HepG2 (cell line): ENCODE measurements around the gene TCAIM. TPM values are rescaled to one million over a fixed set of nuclear protein-coding genes. Genes with fewer than 3 reads are reported as not detected.

Experiments
- BORCS8-MEF2B ChIP-seq: sonication (generic); formaldehyde crosslinking; IDR thresholded peaks from 2 replicates; pipeline ENCODE4 v1.8.0; 2022; ENCODE audit warnings: mild to moderate bottlenecking, missing genetic modification reagents
- ELF3 ChIP-seq: IDR thresholded peaks from 2 replicates; pipeline ENCODE4 v1.6.1; 2016; ENCODE audit warnings: missing genetic modification reagents, missing compliant biosample characterization
- GZF1 ChIP-seq: sonication (generic); formaldehyde crosslinking; IDR thresholded peaks from 2 replicates; pipeline ENCODE4 v1.5.1; 2020; ENCODE audit warnings: mild to moderate bottlenecking, missing genetic modification reagents
- ISL2 ChIP-seq: sonication (generic); formaldehyde crosslinking; IDR thresholded peaks from 2 replicates; pipeline ENCODE4 v1.5.0; 2020; ENCODE audit warnings: missing genetic modification reagents
- JUNB ChIP-seq: sonication (generic); formaldehyde crosslinking; IDR thresholded peaks from 2 replicates; pipeline ENCODE4 v1.8.0; 2022; ENCODE audit warnings: missing genetic modification reagents, mild to moderate bottlenecking, borderline replicate concordance
- NFATC3 ChIP-seq: sonication (generic); formaldehyde crosslinking; IDR thresholded peaks from 2 replicates; pipeline ENCODE4 v1.5.1; 2020; ENCODE audit warnings: mild to moderate bottlenecking, missing genetic modification reagents
- NFE2 ChIP-seq: sonication (generic); formaldehyde crosslinking; IDR thresholded peaks from 2 replicates; pipeline ENCODE4 v1.4.0; 2020; ENCODE audit warnings: missing genetic modification reagents
- NFKB2 ChIP-seq: sonication (generic); formaldehyde crosslinking; IDR thresholded peaks from 2 replicates; pipeline ENCODE4 v1.4.0; 2020; ENCODE audit warnings: missing genetic modification reagents, borderline replicate concordance
- RARA ChIP-seq: IDR thresholded peaks from 2 replicates; pipeline ENCODE4 v1.6.1; 2016; ENCODE audit warnings: missing genetic modification reagents, missing compliant biosample characterization
- RBM39 ChIP-seq: fragments of 200-400 bp; formaldehyde crosslinking; IDR thresholded peaks from one replicate; pipeline ENCODE4 v1.6.1; 2018; ENCODE audit warnings: antibody characterized with exemption, mild to moderate bottlenecking, low read depth, low read length; ENCODE audit not compliant: poor library complexity, severe bottlenecking
- ZBTB1 ChIP-seq: sonication (generic); formaldehyde crosslinking; IDR thresholded peaks from 2 replicates; pipeline ENCODE4 v1.4.0; 2020; ENCODE audit warnings: missing genetic modification reagents, borderline replicate concordance
- ZBTB3 ChIP-seq: sonication (generic); formaldehyde crosslinking; IDR thresholded peaks from 2 replicates; pipeline ENCODE4 v1.4.0; 2020; ENCODE audit warnings: low read depth, mild to moderate bottlenecking, moderate library complexity, missing genetic modification reagents, borderline replicate concordance
- ZNF724P ChIP-seq: sonication (generic); formaldehyde crosslinking; IDR thresholded peaks from 2 replicates; pipeline ENCODE4 v1.8.0; 2022; ENCODE audit warnings: missing genetic modification reagents, borderline replicate concordance
- polyA plus RNA-seq, 8 experiments: library from polyadenylated mRNA; depleted of rRNA in 3 of 8; stranded (reverse) in 7 of 8; unstranded in 1 of 8; fragments of >200 nt; fragmentation: Illumina TruSeq in 4 of 8; extraction: Trizol in 4 of 8; gene quantifications; 2 replicates each; pipeline versions ENCODE4 v1.2.1 to v1.2.3, GENCODE V29; 2011 to 2016; ENCODE audit warnings: low read depth in 4 of 8, missing spikeins in 1 of 8, mixed read lengths in 1 of 8; ENCODE audit not compliant: insufficient read depth in 1 of 8
- total RNA-seq, 5 experiments: library from RNA; depleted of rRNA; stranded (reverse); fragments of >200 nt; fragmentation: Illumina TruSeq; extraction: Trizol; gene quantifications; 2 replicates each; pipeline ENCODE4 v1.2.3, GENCODE V29; 2016; ENCODE audit warnings: low read depth in 1 of 5
- TF ChIP-seq, protein P1 (sequence below): sonication (generic); formaldehyde crosslinking; IDR thresholded peaks from 2 replicates; pipeline ENCODE4 v1.4.0; 2020; ENCODE audit warnings: mild to moderate bottlenecking, missing genetic modification reagents, borderline replicate concordance
- TF ChIP-seq, protein P2 (sequence below): sonication (generic); formaldehyde crosslinking; IDR thresholded peaks from 2 replicates; pipeline ENCODE4 v1.9.0; 2021; ENCODE audit warnings: missing genetic modification reagents, borderline replicate concordance
- TF ChIP-seq, protein P3 (sequence below): sonication (generic); formaldehyde crosslinking; IDR thresholded peaks from 2 replicates; pipeline ENCODE4 v1.5.0; 2020; ENCODE audit warnings: mild to moderate bottlenecking, missing genetic modification reagents, borderline replicate concordance
- TF ChIP-seq, protein P4 (sequence below): IDR thresholded peaks from 2 replicates; pipeline ENCODE4 v1.6.1; 2018; ENCODE audit warnings: missing genetic modification reagents, mild to moderate bottlenecking, missing compliant biosample characterization

TCAIM gene
- total and polyA plus RNA-seq, 2 of the 13 experiments (the other 11 are each of a cell fraction or from before 2014, with no cell fraction given), result 16.9 to 22.6 TPM

DNA sequence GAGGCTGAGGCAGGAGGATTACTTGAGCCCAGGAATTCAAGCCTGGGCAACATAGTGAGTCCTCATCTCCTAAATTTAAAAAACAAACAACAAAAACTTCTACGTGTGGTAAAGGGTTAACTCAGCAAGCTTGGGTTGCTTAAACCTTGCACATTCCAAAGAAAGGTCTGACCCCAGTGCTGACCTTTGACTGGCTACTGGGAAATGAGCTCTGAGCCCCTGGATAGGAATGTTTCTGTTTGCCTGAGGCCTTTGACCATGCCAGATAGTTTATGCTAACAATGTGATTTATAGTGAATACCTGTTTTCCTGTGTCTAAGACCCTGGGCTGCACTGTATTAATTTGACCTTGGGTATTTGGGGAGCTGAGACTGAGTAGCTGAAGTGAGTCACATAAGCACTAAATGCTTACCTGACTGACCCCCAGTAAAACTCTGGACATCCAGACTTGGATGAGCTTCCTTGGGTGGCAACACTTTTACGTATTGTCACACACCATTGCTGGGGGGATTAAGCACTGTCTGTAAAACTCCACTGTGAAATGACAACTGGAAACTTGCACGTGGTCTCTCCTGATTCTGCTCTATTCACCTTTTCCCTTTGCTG lies 20.7 kb downstream of the TCAIM start (continued):
- TF ChIP-seq, protein P1, sequence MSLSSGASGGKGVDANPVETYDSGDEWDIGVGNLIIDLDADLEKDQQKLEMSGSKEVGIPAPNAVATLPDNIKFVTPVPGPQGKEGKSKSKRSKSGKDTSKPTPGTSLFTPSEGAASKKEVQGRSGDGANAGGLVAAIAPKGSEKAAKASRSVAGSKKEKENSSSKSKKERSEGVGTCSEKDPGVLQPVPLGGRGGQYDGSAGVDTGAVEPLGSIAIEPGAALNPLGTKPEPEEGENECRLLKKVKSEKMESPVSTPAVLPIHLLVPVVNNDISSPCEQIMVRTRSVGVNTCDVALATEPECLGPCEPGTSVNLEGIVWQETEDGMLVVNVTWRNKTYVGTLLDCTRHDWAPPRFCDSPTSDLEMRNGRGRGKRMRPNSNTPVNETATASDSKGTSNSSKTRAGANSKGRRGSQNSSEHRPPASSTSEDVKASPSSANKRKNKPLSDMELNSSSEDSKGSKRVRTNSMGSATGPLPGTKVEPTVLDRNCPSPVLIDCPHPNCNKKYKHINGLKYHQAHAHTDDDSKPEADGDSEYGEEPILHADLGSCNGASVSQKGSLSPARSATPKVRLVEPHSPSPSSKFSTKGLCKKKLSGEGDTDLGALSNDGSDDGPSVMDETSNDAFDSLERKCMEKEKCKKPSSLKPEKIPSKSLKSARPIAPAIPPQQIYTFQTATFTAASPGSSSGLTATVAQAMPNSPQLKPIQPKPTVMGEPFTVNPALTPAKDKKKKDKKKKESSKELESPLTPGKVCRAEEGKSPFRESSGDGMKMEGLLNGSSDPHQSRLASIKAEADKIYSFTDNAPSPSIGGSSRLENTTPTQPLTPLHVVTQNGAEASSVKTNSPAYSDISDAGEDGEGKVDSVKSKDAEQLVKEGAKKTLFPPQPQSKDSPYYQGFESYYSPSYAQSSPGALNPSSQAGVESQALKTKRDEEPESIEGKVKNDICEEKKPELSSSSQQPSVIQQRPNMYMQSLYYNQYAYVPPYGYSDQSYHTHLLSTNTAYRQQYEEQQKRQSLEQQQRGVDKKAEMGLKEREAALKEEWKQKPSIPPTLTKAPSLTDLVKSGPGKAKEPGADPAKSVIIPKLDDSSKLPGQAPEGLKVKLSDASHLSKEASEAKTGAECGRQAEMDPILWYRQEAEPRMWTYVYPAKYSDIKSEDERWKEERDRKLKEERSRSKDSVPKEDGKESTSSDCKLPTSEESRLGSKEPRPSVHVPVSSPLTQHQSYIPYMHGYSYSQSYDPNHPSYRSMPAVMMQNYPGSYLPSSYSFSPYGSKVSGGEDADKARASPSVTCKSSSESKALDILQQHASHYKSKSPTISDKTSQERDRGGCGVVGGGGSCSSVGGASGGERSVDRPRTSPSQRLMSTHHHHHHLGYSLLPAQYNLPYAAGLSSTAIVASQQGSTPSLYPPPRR (CRISPR knock-in tag), result peak; percentile 96
- TF ChIP-seq ELF3 (CRISPR knock-in tag), result peak; percentile 76
- no peak for TF ChIP-seq NFE2 (CRISPR knock-in tag)
- TF ChIP-seq, protein P2, sequence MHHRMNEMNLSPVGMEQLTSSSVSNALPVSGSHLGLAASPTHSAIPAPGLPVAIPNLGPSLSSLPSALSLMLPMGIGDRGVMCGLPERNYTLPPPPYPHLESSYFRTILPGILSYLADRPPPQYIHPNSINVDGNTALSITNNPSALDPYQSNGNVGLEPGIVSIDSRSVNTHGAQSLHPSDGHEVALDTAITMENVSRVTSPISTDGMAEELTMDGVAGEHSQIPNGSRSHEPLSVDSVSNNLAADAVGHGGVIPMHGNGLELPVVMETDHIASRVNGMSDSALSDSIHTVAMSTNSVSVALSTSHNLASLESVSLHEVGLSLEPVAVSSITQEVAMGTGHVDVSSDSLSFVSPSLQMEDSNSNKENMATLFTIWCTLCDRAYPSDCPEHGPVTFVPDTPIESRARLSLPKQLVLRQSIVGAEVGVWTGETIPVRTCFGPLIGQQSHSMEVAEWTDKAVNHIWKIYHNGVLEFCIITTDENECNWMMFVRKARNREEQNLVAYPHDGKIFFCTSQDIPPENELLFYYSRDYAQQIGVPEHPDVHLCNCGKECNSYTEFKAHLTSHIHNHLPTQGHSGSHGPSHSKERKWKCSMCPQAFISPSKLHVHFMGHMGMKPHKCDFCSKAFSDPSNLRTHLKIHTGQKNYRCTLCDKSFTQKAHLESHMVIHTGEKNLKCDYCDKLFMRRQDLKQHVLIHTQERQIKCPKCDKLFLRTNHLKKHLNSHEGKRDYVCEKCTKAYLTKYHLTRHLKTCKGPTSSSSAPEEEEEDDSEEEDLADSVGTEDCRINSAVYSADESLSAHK (CRISPR knock-in tag), result no peak
- no peak for TF ChIP-seq ZBTB1
- no peak for TF ChIP-seq RBM39
- no peak for TF ChIP-seq NFKB2
- TF ChIP-seq RARA (CRISPR knock-in tag), result peak; percentile 98
- 0 out of 2 replicates have a peak, but pooled peaks have one; percentile 18 for TF ChIP-seq ZBTB3 (CRISPR knock-in tag)
- no peak for TF ChIP-seq BORCS8-MEF2B (CRISPR knock-in tag)
- TF ChIP-seq, protein P3, sequence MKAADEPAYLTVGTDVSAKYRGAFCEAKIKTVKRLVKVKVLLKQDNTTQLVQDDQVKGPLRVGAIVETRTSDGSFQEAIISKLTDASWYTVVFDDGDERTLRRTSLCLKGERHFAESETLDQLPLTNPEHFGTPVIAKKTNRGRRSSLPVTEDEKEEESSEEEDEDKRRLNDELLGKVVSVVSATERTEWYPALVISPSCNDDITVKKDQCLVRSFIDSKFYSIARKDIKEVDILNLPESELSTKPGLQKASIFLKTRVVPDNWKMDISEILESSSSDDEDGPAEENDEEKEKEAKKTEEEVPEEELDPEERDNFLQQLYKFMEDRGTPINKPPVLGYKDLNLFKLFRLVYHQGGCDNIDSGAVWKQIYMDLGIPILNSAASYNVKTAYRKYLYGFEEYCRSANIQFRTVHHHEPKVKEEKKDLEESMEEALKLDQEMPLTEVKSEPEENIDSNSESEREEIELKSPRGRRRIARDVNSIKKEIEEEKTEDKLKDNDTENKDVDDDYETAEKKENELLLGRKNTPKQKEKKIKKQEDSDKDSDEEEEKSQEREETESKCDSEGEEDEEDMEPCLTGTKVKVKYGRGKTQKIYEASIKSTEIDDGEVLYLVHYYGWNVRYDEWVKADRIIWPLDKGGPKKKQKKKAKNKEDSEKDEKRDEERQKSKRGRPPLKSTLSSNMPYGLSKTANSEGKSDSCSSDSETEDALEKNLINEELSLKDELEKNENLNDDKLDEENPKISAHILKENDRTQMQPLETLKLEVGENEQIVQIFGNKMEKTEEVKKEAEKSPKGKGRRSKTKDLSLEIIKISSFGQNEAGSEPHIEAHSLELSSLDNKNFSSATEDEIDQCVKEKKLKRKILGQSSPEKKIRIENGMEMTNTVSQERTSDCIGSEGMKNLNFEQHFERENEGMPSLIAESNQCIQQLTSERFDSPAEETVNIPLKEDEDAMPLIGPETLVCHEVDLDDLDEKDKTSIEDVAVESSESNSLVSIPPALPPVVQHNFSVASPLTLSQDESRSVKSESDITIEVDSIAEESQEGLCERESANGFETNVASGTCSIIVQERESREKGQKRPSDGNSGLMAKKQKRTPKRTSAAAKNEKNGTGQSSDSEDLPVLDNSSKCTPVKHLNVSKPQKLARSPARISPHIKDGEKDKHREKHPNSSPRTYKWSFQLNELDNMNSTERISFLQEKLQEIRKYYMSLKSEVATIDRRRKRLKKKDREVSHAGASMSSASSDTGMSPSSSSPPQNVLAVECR, result peak; percentile 62; the same call in 1 of the 2 replicates
- TF ChIP-seq ISL2 (CRISPR knock-in tag), result peak; percentile 82
- TF ChIP-seq GZF1 (CRISPR knock-in tag), result no peak
- no peak for TF ChIP-seq NFATC3 (CRISPR knock-in tag)
- no peak for TF ChIP-seq ZNF724P (CRISPR knock-in tag)
- TF ChIP-seq, protein P4, sequence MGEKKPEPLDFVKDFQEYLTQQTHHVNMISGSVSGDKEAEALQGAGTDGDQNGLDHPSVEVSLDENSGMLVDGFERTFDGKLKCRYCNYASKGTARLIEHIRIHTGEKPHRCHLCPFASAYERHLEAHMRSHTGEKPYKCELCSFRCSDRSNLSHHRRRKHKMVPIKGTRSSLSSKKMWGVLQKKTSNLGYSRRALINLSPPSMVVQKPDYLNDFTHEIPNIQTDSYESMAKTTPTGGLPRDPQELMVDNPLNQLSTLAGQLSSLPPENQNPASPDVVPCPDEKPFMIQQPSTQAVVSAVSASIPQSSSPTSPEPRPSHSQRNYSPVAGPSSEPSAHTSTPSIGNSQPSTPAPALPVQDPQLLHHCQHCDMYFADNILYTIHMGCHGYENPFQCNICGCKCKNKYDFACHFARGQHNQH (CRISPR knock-in tag), result peak; percentile 86
- no peak for TF ChIP-seq JUNB (CRISPR knock-in tag)
